ENCODE measurements around the gene CLK2.
"Not testable (repeated sequence)": the region's sequence is repeated elsewhere in the genome, so short reads cannot be mapped to it uniquely, and the experiment has no call there.

CLK2 gene

GRCh38 chr1:155244368-155245162 lies 28.7 kb downstream of the CLK2 start:
- peak overlapping the region; percentile 86 for H3K27ac ChIP-seq
- H3K4me1 ChIP-seq (ENCODE audit: control insufficient read depth in 1 of 2, insufficient read depth in 1 of 2, low read depth in 1 of 2, low read length in 1 of 2): peaks cover 50 to 53% of the 10 kb centered on the region in 2 experiments
- H3K4me3 ChIP-seq (ENCODE audit: low read depth in 1 of 2, low read length in 1 of 2): peak overlapping the region; percentile 92 to 95
- no peaks in the 10 kb centered on the region for H3K9me3 ChIP-seq
- TF ChIP-seq CTCF (IDR thresholded peaks at IDR 0.05): peak; percentile 63
- peaks cover 6% of the 10 kb centered on the region for H3K36me3 ChIP-seq
- H3K27me3 ChIP-seq: no peaks in the 10 kb centered on the region

- peaks cover 65 to 68% of the 10 kb centered on the region in 2 experiments for H3K4me1 ChIP-seq (ENCODE audit: control insufficient read depth in 1 of 2, insufficient read depth in 1 of 2, low read depth in 1 of 2, low read length in 1 of 2)
- no peaks in the 10 kb centered on the region for H3K27me3 ChIP-seq
- H3K9me3 ChIP-seq: no peaks in the 10 kb centered on the region
- peak overlapping the region; percentile 86 for H3K27ac ChIP-seq
- peak overlapping the region; percentile 59 to 95 for H3K4me3 ChIP-seq (ENCODE audit: low read depth in 1 of 2, low read length in 1 of 2)
- H3K36me3 ChIP-seq: peaks cover 20% of the 10 kb centered on the region
- no peak for TF ChIP-seq CTCF (IDR thresholded peaks at IDR 0.05)
Measured at GRCh38 chr1:155242805-155243358, 30.4 kb downstream of the CLK2 start.

GRCh38 chr1:155241841-155242264 lies 31.5 kb downstream of the CLK2 start:
- peak overlapping the region; percentile 86 for H3K27ac ChIP-seq

GRCh38 chr1:155241069-155241679 lies 32.1 kb downstream of the CLK2 start:
- peaks cover 79 to 85% of the 10 kb centered on the region in 2 experiments for H3K4me1 ChIP-seq (ENCODE audit: control insufficient read depth in 1 of 2, insufficient read depth in 1 of 2, low read depth in 1 of 2, low read length in 1 of 2)
- peak overlapping the region; percentile 86 for H3K27ac ChIP-seq
- H3K9me3 ChIP-seq: no peaks in the 10 kb centered on the region
- no peaks in the 10 kb centered on the region for H3K27me3 ChIP-seq
- TF ChIP-seq CTCF (IDR thresholded peaks at IDR 0.05): no peak
- H3K4me3 ChIP-seq (ENCODE audit: low read depth in 1 of 2, low read length in 1 of 2): peak overlapping the region; percentile 59 to 95
- H3K36me3 ChIP-seq: peaks cover 37% of the 10 kb centered on the region

More at GRCh38 chr1:155241841-155242264, 31.5 kb downstream of the CLK2 start:
- H3K27me3 ChIP-seq: no peaks in the 10 kb centered on the region
- H3K4me1 ChIP-seq (ENCODE audit: control insufficient read depth in 1 of 2, insufficient read depth in 1 of 2, low read depth in 1 of 2, low read length in 1 of 2): peaks cover 73 to 78% of the 10 kb centered on the region in 2 experiments
- TF ChIP-seq CTCF (IDR thresholded peaks at IDR 0.05): no peak
- no peaks in the 10 kb centered on the region for H3K9me3 ChIP-seq
- peaks cover 30% of the 10 kb centered on the region for H3K36me3 ChIP-seq
- peak overlapping the region; percentile 59 to 95 for H3K4me3 ChIP-seq (ENCODE audit: low read depth in 1 of 2, low read length in 1 of 2)

GRCh38 chr1:155236451-155236850 lies 36.9 kb downstream of the CLK2 start:
- Histone ChIP-seq H3K36me3 (peaks cover 55% of the 10 kb centered on the region), H3K27me3 (no peaks in the 10 kb centered on the region), H3K4me3 (ENCODE audit: low read depth in 1 of 2, low read length in 1 of 2) (peak overlapping the region; percentile 8 to 28), H3K27ac (peak overlapping the region; percentile 80), H3K4me1 (ENCODE audit: control insufficient read depth in 1 of 2, insufficient read depth in 1 of 2, low read depth in 1 of 2, low read length in 1 of 2) (peaks cover 57 to 63% of the 10 kb centered on the region in 2 experiments), H3K9me3 (no peaks in the 10 kb centered on the region)
- no peak for TF ChIP-seq CTCF (IDR thresholded peaks at IDR 0.05)

GRCh38 chr1:155235375-155235774 lies 37.9 kb downstream of the CLK2 start:
- H3K9me3 ChIP-seq, H3K27me3 ChIP-seq: not testable (repeated sequence)
- Histone ChIP-seq H3K27ac (peak overlapping the region; percentile 80), H3K36me3 (peaks cover 55% of the 10 kb centered on the region), H3K4me1 (ENCODE audit: control insufficient read depth in 1 of 2, insufficient read depth in 1 of 2, low read depth in 1 of 2, low read length in 1 of 2) (peaks cover 52 to 60% of the 10 kb centered on the region in 2 experiments), H3K4me3 (ENCODE audit: low read depth in 1 of 2, low read length in 1 of 2) (peak overlapping the region in 1 of 2 experiments; percentile 8)

- Histone ChIP-seq H3K4me1 (ENCODE audit: control insufficient read depth in 1 of 2, insufficient read depth in 1 of 2, low read depth in 1 of 2, low read length in 1 of 2) (peaks cover 33 to 44% of the 10 kb centered on the region in 2 experiments), H3K27ac (peak overlapping the region; percentile 35)
- H3K4me3 ChIP-seq (ENCODE audit: low read depth in 1 of 2, low read length in 1 of 2): not testable (repeated sequence)
Measured at GRCh38 chr1:155233502-155233901, 39.8 kb downstream of the CLK2 start.

More at GRCh38 chr1:155233502-155233901, 39.8 kb downstream of the CLK2 start:
- not testable (repeated sequence) for H3K27me3 ChIP-seq, H3K9me3 ChIP-seq
- peaks cover 40% of the 10 kb centered on the region for H3K36me3 ChIP-seq

Data from neutrophil (primary cell).